ENCODE results near the gene FARP1. TPM values are rescaled to one million over a fixed set of nuclear protein-coding genes. Genes with fewer than 3 reads are reported as not detected.

FARP1 gene
- polyA plus RNA-seq, 2 of the 4 experiments (the other 2 are of a cell fraction), result 9.4 to 13.0 TPM

DNA sequence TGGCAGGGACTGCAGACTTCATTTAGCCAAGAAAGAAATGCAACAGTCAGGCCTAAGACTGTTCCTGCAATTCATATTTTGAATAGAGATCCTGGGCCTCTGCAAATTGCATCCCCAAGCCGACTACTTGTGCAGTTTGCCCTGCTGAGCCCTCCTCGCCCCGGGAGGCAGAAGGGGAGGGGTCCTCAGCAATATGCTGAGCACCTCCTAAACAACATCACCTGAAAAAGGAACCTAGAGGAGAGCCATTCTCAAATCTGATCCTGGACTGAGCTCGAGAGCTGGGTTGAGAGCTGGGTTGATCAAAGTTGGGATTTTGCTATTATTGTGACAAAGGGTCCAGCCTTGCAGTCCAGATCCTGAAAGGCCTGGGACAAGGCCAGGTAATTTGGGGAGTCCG, 304.2 kb downstream of the FARP1 start:
- DNase-seq (ENCODE audit: low read depth in 1 of 2, low spot score in 1 of 2), result no peak
- POLR2A ChIA-PET, result no interaction called here
- H3K4me1 ChIP-seq, result peaks cover 17% of the 10 kb centered on the region; the same call in 1 of the 3 replicates
- 97% methylated on average over 4 of the region's 5 CpGs for WGBS (ENCODE audit: missing lambda C conversion rate)
- FAIRE-seq, result no peak
- TF ChIP-seq NPAS2 (CRISPR knock-in tag; IDR thresholded peaks at IDR 0.05; ENCODE audit: borderline replicate concordance) (no peak), FOSB (CRISPR knock-in tag; IDR thresholded peaks at IDR 0.05) (no peak), RAD21 (conservative IDR thresholded peaks at IDR 0.05 in 1 of 2, IDR thresholded peaks at IDR 0.05 in 1 of 2) (no peak), JUNB (IDR thresholded peaks at IDR 0.05) (no peak), JUN (IDR thresholded peaks at IDR 0.05) (no peak), ZC3H11A (IDR thresholded peaks at IDR 0.05) (no peak), FOXS1 (CRISPR knock-in tag; IDR thresholded peaks at IDR 0.05) (no peak), EP300 (IDR thresholded peaks at IDR 0.05) (no peak), HOXB5 (CRISPR knock-in tag; IDR thresholded peaks at IDR 0.05) (no peak), NFE2L2 (conservative IDR thresholded peaks at IDR 0.05; ENCODE audit: low read length) (no peak), ZNF302 (CRISPR knock-in tag; IDR thresholded peaks at IDR 0.05) (no peak), CHD4 (IDR thresholded peaks at IDR 0.05; ENCODE audit: borderline replicate concordance) (no peak), CHD2 (IDR thresholded peaks at IDR 0.05; ENCODE audit: low read length, partially characterized antibody) (no peak), EHMT2 (IDR thresholded peaks at IDR 0.05; ENCODE audit: low read depth) (no peak), HEYL (CRISPR knock-in tag; IDR thresholded peaks at IDR 0.05) (no peak)
- TF ChIP-seq, protein P1, sequence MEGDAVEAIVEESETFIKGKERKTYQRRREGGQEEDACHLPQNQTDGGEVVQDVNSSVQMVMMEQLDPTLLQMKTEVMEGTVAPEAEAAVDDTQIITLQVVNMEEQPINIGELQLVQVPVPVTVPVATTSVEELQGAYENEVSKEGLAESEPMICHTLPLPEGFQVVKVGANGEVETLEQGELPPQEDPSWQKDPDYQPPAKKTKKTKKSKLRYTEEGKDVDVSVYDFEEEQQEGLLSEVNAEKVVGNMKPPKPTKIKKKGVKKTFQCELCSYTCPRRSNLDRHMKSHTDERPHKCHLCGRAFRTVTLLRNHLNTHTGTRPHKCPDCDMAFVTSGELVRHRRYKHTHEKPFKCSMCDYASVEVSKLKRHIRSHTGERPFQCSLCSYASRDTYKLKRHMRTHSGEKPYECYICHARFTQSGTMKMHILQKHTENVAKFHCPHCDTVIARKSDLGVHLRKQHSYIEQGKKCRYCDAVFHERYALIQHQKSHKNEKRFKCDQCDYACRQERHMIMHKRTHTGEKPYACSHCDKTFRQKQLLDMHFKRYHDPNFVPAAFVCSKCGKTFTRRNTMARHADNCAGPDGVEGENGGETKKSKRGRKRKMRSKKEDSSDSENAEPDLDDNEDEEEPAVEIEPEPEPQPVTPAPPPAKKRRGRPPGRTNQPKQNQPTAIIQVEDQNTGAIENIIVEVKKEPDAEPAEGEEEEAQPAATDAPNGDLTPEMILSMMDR (IDR thresholded peaks at IDR 0.05), result no peak
- TF ChIP-seq, protein P2, sequence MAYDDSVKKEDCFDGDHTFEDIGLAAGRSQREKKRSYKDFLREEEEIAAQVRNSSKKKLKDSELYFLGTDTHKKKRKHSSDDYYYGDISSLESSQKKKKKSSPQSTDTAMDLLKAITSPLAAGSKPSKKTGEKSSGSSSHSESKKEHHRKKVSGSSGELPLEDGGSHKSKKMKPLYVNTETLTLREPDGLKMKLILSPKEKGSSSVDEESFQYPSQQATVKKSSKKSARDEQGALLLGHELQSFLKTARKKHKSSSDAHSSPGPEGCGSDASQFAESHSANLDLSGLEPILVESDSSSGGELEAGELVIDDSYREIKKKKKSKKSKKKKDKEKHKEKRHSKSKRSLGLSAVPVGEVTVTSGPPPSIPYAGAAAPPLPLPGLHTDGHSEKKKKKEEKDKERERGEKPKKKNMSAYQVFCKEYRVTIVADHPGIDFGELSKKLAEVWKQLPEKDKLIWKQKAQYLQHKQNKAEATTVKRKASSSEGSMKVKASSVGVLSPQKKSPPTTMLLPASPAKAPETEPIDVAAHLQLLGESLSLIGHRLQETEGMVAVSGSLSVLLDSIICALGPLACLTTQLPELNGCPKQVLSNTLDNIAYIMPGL (CRISPR knock-in tag; IDR thresholded peaks at IDR 0.05; ENCODE audit: borderline replicate concordance), result no peak
- TF ChIP-seq, protein P3, sequence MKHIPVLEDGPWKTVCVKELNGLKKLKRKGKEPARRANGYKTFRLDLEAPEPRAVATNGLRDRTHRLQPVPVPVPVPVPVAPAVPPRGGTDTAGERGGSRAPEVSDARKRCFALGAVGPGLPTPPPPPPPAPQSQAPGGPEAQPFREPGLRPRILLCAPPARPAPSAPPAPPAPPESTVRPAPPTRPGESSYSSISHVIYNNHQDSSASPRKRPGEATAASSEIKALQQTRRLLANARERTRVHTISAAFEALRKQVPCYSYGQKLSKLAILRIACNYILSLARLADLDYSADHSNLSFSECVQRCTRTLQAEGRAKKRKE (CRISPR knock-in tag; IDR thresholded peaks at IDR 0.05; ENCODE audit: low read depth), result no peak
- TF ChIP-seq, protein P4, sequence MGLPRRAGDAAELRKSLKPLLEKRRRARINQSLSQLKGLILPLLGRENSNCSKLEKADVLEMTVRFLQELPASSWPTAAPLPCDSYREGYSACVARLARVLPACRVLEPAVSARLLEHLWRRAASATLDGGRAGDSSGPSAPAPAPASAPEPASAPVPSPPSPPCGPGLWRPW (IDR thresholded peaks at IDR 0.05), result no peak
- ATAC-seq, result no peak
- H3K9me3 ChIP-seq, result no peaks in the 10 kb centered on the region
- H3K4me2 ChIP-seq, result no peak overlapping the region
- CTCF ChIA-PET, result interaction anchor here (0.7 to 5.5 kb wide), 11 partner anchors 9 to 598 kb away, joined by 3 to 78 read pairs (median 21); no protein-coding TSS in a partner anchor
- no peak overlapping the region for H3K4me3 ChIP-seq
- H3K27ac ChIP-seq, result no peak overlapping the region

DNA sequence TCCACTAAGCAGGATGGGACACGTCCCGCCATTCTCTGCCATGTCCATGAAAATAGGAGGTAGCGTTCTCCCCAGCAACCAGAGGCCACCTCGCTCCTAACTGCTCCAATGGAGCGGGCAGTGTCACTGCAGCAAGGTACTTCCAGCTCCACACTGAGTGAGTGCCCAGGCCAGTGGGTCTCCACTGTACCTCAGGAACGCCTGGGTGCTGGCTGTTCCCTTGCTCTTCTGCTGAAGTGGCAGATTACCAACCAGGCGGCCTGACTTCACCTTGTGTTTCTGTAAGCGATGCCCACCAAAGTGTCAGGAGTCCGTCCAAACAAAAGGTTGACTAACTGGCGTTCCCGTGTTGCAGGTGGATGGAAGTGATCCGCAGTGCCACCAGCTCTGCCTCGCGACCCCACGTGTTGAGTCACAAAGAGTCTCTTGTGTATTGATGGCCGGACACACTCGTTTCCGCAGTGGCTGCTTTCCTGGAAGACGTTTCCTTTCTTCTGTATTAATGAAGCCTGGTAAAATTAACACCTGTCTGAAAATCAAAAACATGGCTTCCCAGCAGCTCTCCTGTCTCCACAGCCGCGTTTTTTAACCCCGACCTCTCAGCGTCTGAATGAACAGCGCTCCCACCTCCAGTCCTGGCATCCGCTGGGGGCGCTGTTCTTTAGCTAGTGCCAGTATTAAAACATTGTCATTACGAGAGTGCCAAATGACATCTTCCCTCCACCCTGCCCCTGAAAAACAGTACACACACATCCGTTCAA, 305.2 kb downstream of the FARP1 start:
- TF ChIP-seq POLR2A (IDR thresholded peaks at IDR 0.05; ENCODE audit: low read length) (no peak), SMC3 (IDR thresholded peaks at IDR 0.05) (0 out of 3 replicates have a peak, but pooled peaks have one; percentile 9), RAD21 (conservative IDR thresholded peaks at IDR 0.05 in 1 of 2, IDR thresholded peaks at IDR 0.05 in 1 of 2) (peak; percentile 22 to 45; a peak in 2 of 5 replicates)
- TF ChIP-seq, protein P5, sequence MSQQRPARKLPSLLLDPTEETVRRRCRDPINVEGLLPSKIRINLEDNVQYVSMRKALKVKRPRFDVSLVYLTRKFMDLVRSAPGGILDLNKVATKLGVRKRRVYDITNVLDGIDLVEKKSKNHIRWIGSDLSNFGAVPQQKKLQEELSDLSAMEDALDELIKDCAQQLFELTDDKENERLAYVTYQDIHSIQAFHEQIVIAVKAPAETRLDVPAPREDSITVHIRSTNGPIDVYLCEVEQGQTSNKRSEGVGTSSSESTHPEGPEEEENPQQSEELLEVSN (IDR thresholded peaks at IDR 0.05; ENCODE audit: borderline replicate concordance, low read depth), result no peak
- TF ChIP-seq, protein P1 (IDR thresholded peaks at IDR 0.05), result peak; percentile 55
- WGBS (ENCODE audit: missing lambda C conversion rate), result 74% methylated on average over 28 of the region's 28 CpGs
- no peak overlapping the region for H3K4me3 ChIP-seq
- CTCF ChIA-PET, result interaction anchor here (0.6 to 5.5 kb wide), 17 partner anchors 9 to 599 kb away, joined by 3 to 78 read pairs (median 7); no protein-coding TSS in a partner anchor
- POLR2A ChIA-PET, result no interaction called here
- no peaks in the 10 kb centered on the region for H3K9me3 ChIP-seq
- no peak overlapping the region for H3K27ac ChIP-seq
- no peak for FAIRE-seq
- peak in 1 of 2 experiments; percentile 56; a peak in 3 of 6 replicates for ATAC-seq
- DNase-seq (ENCODE audit: low read depth in 1 of 2, low spot score in 1 of 2), result peak; percentile 38 to 45
- no peak overlapping the region for H3K4me2 ChIP-seq
- peaks cover 16% of the 10 kb centered on the region; the same call in 1 of the 3 replicates for H3K4me1 ChIP-seq

Data from A549 (cell line).